ENCODE data around the gene TBX15.
"Not testable (repeated sequence)": the region's sequence is repeated elsewhere in the genome, so short reads cannot be mapped to it uniquely, and the experiment has no call there.

- not testable (repeated sequence) for TF ChIP-seq CTCF (IDR thresholded peaks at IDR 0.05; ENCODE audit: low read length); EZH2 (optimal IDR thresholded peaks at IDR 0.05; ENCODE audit: low read depth, low read length)
These were observed 71.8 kb downstream of the TBX15 start for GRCh38 chr1:118916346-118916745.
